ENCODE data around the gene RPL23. TPM values are rescaled to one million over a fixed set of nuclear protein-coding genes. Genes with fewer than 3 reads are reported as not detected.

RPL23 gene
- total and polyA plus RNA-seq, 9 of the 15 experiments (the other 6 are each of a cell fraction or from before 2014, with no cell fraction given) = 1,745 to 3,667 (median 3,096) TPM

DNA sequence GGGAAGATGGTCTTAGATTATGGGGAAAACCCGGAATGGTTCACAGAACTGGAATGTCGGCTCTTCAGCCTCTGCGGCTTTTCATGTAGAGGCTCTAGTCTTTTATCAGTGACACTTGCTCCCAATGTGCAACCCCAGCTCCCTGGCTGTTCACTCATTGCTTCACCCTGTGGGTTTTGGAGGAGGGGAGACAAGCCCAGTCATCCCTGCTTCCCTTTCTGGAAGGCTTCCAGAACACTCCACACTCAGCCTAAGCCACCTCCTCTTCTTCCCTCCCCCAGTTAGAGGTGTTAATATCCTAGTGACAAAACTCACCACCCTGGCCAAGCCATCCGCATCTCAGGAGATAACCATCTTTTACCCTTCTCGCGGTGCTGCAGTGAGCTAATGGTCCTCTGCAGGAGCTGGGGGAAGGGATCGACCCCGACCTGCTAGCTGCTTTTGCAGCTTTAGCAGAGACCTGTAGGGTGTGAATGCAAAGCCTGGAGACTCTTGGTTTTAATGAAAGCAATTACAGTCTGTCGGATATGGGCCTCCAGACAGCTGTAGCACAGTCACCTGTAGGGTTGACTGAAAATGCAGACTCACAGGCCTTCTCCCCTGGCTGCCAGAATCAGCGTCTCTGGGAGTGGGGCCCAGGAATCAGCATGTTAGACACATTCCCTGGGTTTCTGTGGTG lies 47.6 kb upstream of the RPL23 start (continued):
- TF ChIP-seq MYNN (IDR thresholded peaks at IDR 0.05) = no peak
- TF ChIP-seq MYNN (CRISPR knock-in tag; IDR thresholded peaks at IDR 0.05) = no peak
- TF ChIP-seq MAFG (tag; conservative IDR thresholded peaks at IDR 0.05) = peak; percentile 55; the same call in 1 of the 2 replicates
- TF ChIP-seq, protein P1, sequence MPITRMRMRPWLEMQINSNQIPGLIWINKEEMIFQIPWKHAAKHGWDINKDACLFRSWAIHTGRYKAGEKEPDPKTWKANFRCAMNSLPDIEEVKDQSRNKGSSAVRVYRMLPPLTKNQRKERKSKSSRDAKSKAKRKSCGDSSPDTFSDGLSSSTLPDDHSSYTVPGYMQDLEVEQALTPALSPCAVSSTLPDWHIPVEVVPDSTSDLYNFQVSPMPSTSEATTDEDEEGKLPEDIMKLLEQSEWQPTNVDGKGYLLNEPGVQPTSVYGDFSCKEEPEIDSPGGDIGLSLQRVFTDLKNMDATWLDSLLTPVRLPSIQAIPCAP (CRISPR knock-in tag; IDR thresholded peaks at IDR 0.05; ENCODE audit: borderline replicate concordance) = no peak
- peak in 1 of 2 experiments; percentile 55; a peak in 3 of 4 replicates for TF ChIP-seq NRF1 (conservative IDR thresholded peaks at IDR 0.05 in 1 of 2, IDR thresholded peaks at IDR 0.05 in 1 of 2)
- no peak for TF ChIP-seq RFX7 (CRISPR knock-in tag; IDR thresholded peaks at IDR 0.05)
- TF ChIP-seq ZNF316 (IDR thresholded peaks at IDR 0.05) = 0 out of 2 replicates have a peak, but pooled peaks have one; percentile 1
- TF ChIP-seq MTA3 (IDR thresholded peaks at IDR 0.05; ENCODE audit: borderline replicate concordance) = peak; percentile 38; the same call in 1 of the 2 replicates
- TF ChIP-seq STAT5A (IDR thresholded peaks at IDR 0.05; ENCODE audit: borderline replicate concordance, low read length) = no peak
- TF ChIP-seq SAP30 (IDR thresholded peaks at IDR 0.05; ENCODE audit: borderline replicate concordance, insufficient read depth, low read depth, low read length, poor library complexity, severe bottlenecking) = no peak
- TF ChIP-seq CHD2 (IDR thresholded peaks at IDR 0.05; ENCODE audit: low read depth, low read length) = peak; percentile 84; the same call in 1 of the 2 replicates
- peak; percentile 18; the same call in 1 of the 2 replicates for TF ChIP-seq MYC (IDR thresholded peaks at IDR 0.05; ENCODE audit: low read depth, low read length)
- TF ChIP-seq MYC (CRISPR knock-in tag; IDR thresholded peaks at IDR 0.05; ENCODE audit: borderline replicate concordance, low read depth) = no peak
- no peak for TF ChIP-seq NFATC3 (IDR thresholded peaks at IDR 0.05)
- TF ChIP-seq, protein P2, sequence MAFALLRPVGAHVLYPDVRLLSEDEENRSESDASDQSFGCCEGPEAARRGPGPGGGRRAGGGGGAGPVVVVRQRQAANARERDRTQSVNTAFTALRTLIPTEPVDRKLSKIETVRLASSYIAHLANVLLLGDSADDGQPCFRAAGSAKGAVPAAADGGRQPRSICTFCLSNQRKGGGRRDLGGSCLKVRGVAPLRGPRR (CRISPR knock-in tag; IDR thresholded peaks at IDR 0.05) = no peak
- TF ChIP-seq, protein P3, sequence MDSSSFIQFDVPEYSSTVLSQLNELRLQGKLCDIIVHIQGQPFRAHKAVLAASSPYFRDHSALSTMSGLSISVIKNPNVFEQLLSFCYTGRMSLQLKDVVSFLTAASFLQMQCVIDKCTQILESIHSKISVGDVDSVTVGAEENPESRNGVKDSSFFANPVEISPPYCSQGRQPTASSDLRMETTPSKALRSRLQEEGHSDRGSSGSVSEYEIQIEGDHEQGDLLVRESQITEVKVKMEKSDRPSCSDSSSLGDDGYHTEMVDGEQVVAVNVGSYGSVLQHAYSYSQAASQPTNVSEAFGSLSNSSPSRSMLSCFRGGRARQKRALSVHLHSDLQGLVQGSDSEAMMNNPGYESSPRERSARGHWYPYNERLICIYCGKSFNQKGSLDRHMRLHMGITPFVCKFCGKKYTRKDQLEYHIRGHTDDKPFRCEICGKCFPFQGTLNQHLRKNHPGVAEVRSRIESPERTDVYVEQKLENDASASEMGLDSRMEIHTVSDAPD (CRISPR knock-in tag; IDR thresholded peaks at IDR 0.05) = no peak
- TF ChIP-seq ZFP36 (IDR thresholded peaks at IDR 0.05; ENCODE audit: low read depth, low read length, partially characterized antibody) = no peak
- TF ChIP-seq MED1 (CRISPR knock-in tag; IDR thresholded peaks at IDR 0.05; ENCODE audit: borderline replicate concordance) = no peak
- peak; percentile 25; the same call in 1 of the 2 replicates for TF ChIP-seq NCOR1 (IDR thresholded peaks at IDR 0.05)
- TF ChIP-seq, protein P4, sequence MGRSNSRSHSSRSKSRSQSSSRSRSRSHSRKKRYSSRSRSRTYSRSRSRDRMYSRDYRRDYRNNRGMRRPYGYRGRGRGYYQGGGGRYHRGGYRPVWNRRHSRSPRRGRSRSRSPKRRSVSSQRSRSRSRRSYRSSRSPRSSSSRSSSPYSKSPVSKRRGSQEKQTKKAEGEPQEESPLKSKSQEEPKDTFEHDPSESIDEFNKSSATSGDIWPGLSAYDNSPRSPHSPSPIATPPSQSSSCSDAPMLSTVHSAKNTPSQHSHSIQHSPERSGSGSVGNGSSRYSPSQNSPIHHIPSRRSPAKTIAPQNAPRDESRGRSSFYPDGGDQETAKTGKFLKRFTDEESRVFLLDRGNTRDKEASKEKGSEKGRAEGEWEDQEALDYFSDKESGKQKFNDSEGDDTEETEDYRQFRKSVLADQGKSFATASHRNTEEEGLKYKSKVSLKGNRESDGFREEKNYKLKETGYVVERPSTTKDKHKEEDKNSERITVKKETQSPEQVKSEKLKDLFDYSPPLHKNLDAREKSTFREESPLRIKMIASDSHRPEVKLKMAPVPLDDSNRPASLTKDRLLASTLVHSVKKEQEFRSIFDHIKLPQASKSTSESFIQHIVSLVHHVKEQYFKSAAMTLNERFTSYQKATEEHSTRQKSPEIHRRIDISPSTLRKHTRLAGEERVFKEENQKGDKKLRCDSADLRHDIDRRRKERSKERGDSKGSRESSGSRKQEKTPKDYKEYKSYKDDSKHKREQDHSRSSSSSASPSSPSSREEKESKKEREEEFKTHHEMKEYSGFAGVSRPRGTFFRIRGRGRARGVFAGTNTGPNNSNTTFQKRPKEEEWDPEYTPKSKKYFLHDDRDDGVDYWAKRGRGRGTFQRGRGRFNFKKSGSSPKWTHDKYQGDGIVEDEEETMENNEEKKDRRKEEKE (IDR thresholded peaks at IDR 0.05; ENCODE audit: borderline replicate concordance in 1 of 2, control insufficient read depth in 1 of 2, low read depth in 2 of 2, low read length in 1 of 2) = no peak
- TF ChIP-seq ZNF695 (CRISPR knock-in tag; IDR thresholded peaks at IDR 0.05) = no peak
- TF ChIP-seq, protein P5, sequence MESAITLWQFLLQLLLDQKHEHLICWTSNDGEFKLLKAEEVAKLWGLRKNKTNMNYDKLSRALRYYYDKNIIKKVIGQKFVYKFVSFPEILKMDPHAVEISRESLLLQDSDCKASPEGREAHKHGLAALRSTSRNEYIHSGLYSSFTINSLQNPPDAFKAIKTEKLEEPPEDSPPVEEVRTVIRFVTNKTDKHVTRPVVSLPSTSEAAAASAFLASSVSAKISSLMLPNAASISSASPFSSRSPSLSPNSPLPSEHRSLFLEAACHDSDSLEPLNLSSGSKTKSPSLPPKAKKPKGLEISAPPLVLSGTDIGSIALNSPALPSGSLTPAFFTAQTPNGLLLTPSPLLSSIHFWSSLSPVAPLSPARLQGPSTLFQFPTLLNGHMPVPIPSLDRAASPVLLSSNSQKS (CRISPR knock-in tag; IDR thresholded peaks at IDR 0.05) = no peak
